ENCODE data around the gene STIMATE.

GRCh38 chr3:52827866-52828376 is 69.4 kb downstream of the STIMATE start:
- TF ChIP-seq CTCF (IDR thresholded peaks at IDR 0.05; ENCODE audit: low read length) (no peak), EZH2 (IDR thresholded peaks at IDR 0.05; ENCODE audit: borderline replicate concordance, low read length) (no peak)
